BLaER1 (cell line): ENCODE data around the gene RNF113B.

Experiments
- H3K27ac ChIP-seq: shearing (Covaris generic); formaldehyde crosslinking; 2 replicates; pipeline ENCODE4 v1.8.1; 2022
- H3K27me3 ChIP-seq: shearing (Covaris generic); formaldehyde crosslinking; 2 replicates; pipeline ENCODE4 v1.8.1; 2022
- H3K36me3 ChIP-seq: shearing (Covaris generic); formaldehyde crosslinking; 2 replicates; pipeline ENCODE4 v1.8.1; 2022
- H3K4me1 ChIP-seq: shearing (Covaris generic); formaldehyde crosslinking; 2 replicates; pipeline ENCODE4 v1.8.1; 2022
- H3K4me2 ChIP-seq: shearing (Covaris generic); formaldehyde crosslinking; 2 replicates; pipeline ENCODE4 v1.8.1; 2022
- H3K4me3 ChIP-seq: shearing (Covaris generic); formaldehyde crosslinking; 2 replicates; pipeline ENCODE4 v1.8.1; 2022
- H3K9ac ChIP-seq: shearing (Covaris generic); formaldehyde crosslinking; 2 replicates; pipeline ENCODE4 v1.8.1; 2022
- H3K9me3 ChIP-seq: shearing (Covaris generic); formaldehyde crosslinking; 2 replicates; pipeline ENCODE4 v1.8.1; 2022
- H4K20me1 ChIP-seq: shearing (Covaris generic); formaldehyde crosslinking; 2 replicates; pipeline ENCODE4 v1.8.1; 2022
- Cebpa-rat ChIP-seq: shearing (Covaris generic); IDR thresholded peaks from 2 replicates; pipeline ENCODE4 v1.8.1; 2022

RNF113B gene

GRCh38 chr13:98219685-98220084 lies 42.6 kb upstream of the RNF113B start:
- Histone ChIP-seq H3K36me3 (peaks cover 30% of the 10 kb centered on the region), H3K4me2 (peak overlapping the region; percentile 47; the same call in 1 of the 2 replicates), H3K9ac (no peak overlapping the region), H3K4me3 (no peak overlapping the region), H4K20me1 (no peaks in the 10 kb centered on the region), H3K27me3 (no peaks in the 10 kb centered on the region), H3K4me1 (peaks cover 38% of the 10 kb centered on the region), H3K9me3 (no peaks in the 10 kb centered on the region), H3K27ac (no peak overlapping the region)
- no peak for TF ChIP-seq Cebpa-rat

GRCh38 chr13:98217597-98217996 lies 40.5 kb upstream of the RNF113B start:
- Histone ChIP-seq H3K4me1 (peaks cover 42% of the 10 kb centered on the region), H3K9ac (no peak overlapping the region), H3K4me3 (no peak overlapping the region), H3K36me3 (peaks cover 40% of the 10 kb centered on the region), H3K27ac (no peak overlapping the region), H3K9me3 (no peaks in the 10 kb centered on the region), H3K4me2 (no peak overlapping the region), H3K27me3 (no peaks in the 10 kb centered on the region), H4K20me1 (no peaks in the 10 kb centered on the region)
- TF ChIP-seq Cebpa-rat, result no peak

GRCh38 chr13:98216711-98217285 lies 39.7 kb upstream of the RNF113B start:
- no peak for TF ChIP-seq Cebpa-rat
- Histone ChIP-seq H4K20me1 (no peaks in the 10 kb centered on the region), H3K9ac (no peak overlapping the region), H3K36me3 (peaks cover 39% of the 10 kb centered on the region), H3K27ac (no peak overlapping the region), H3K9me3 (no peaks in the 10 kb centered on the region), H3K27me3 (no peaks in the 10 kb centered on the region), H3K4me2 (peak overlapping the region; percentile 62), H3K4me1 (peaks cover 42% of the 10 kb centered on the region), H3K4me3 (no peak overlapping the region)

GRCh38 chr13:98216135-98216565 lies 39.1 kb upstream of the RNF113B start:
- peak overlapping the region; percentile 62 for H3K4me2 ChIP-seq
- H3K4me3 ChIP-seq, result no peak overlapping the region
- no peaks in the 10 kb centered on the region for H4K20me1 ChIP-seq
- no peak overlapping the region for H3K9ac ChIP-seq
- H3K4me1 ChIP-seq, result peaks cover 39% of the 10 kb centered on the region
- peaks cover 46% of the 10 kb centered on the region for H3K36me3 ChIP-seq
- peaks cover 6% of the 10 kb centered on the region for H3K9me3 ChIP-seq
- H3K27ac ChIP-seq, result no peak overlapping the region
- TF ChIP-seq Cebpa-rat, result no peak
- no peaks in the 10 kb centered on the region for H3K27me3 ChIP-seq

GRCh38 chr13:98215508-98215907 lies 38.4 kb upstream of the RNF113B start:
- H4K20me1 ChIP-seq, result no peaks in the 10 kb centered on the region
- H3K4me3 ChIP-seq, result no peak overlapping the region
- H3K9me3 ChIP-seq, result peaks cover 13% of the 10 kb centered on the region
- no peak overlapping the region; the same call in 1 of the 2 replicates for H3K4me2 ChIP-seq
- TF ChIP-seq Cebpa-rat, result no peak
- H3K4me1 ChIP-seq, result peaks cover 33% of the 10 kb centered on the region
- no peak overlapping the region for H3K27ac ChIP-seq
- H3K9ac ChIP-seq, result no peak overlapping the region
- peaks cover 49% of the 10 kb centered on the region for H3K36me3 ChIP-seq
- H3K27me3 ChIP-seq, result no peaks in the 10 kb centered on the region

GRCh38 chr13:98214707-98215106 lies 37.6 kb upstream of the RNF113B start:
- TF ChIP-seq Cebpa-rat, result no peak
- Histone ChIP-seq H3K4me2 (no peak overlapping the region), H3K4me3 (no peak overlapping the region), H4K20me1 (no peaks in the 10 kb centered on the region), H3K4me1 (peaks cover 31% of the 10 kb centered on the region), H3K9ac (no peak overlapping the region), H3K27me3 (no peaks in the 10 kb centered on the region), H3K9me3 (peaks cover 19% of the 10 kb centered on the region), H3K27ac (no peak overlapping the region), H3K36me3 (peaks cover 49% of the 10 kb centered on the region)

GRCh38 chr13:98214008-98214643 lies 37.1 kb upstream of the RNF113B start:
- Histone ChIP-seq H3K27ac (no peak overlapping the region), H3K36me3 (peaks cover 49% of the 10 kb centered on the region), H3K27me3 (no peaks in the 10 kb centered on the region), H4K20me1 (no peaks in the 10 kb centered on the region), H3K9ac (no peak overlapping the region), H3K4me1 (peaks cover 28% of the 10 kb centered on the region), H3K4me3 (no peak overlapping the region), H3K9me3 (peaks cover 19% of the 10 kb centered on the region), H3K4me2 (no peak overlapping the region)
- no peak for TF ChIP-seq Cebpa-rat

GRCh38 chr13:98213354-98213753 lies 36.3 kb upstream of the RNF113B start:
- no peaks in the 10 kb centered on the region for H3K27me3 ChIP-seq
- H3K27ac ChIP-seq, result no peak overlapping the region
- no peak for TF ChIP-seq Cebpa-rat
- H3K9ac ChIP-seq, result no peak overlapping the region
- H3K4me2 ChIP-seq, result no peak overlapping the region
- peaks cover 49% of the 10 kb centered on the region for H3K36me3 ChIP-seq
- peaks cover 28% of the 10 kb centered on the region for H3K4me1 ChIP-seq
- H3K4me3 ChIP-seq, result no peak overlapping the region
- peaks cover 19% of the 10 kb centered on the region for H3K9me3 ChIP-seq
- H4K20me1 ChIP-seq, result no peaks in the 10 kb centered on the region

GRCh38 chr13:98212763-98213162 lies 35.7 kb upstream of the RNF113B start:
- H3K9ac ChIP-seq, result no peak overlapping the region
- H4K20me1 ChIP-seq, result no peaks in the 10 kb centered on the region
- no peak for TF ChIP-seq Cebpa-rat
- no peaks in the 10 kb centered on the region for H3K27me3 ChIP-seq
- peaks cover 44% of the 10 kb centered on the region for H3K36me3 ChIP-seq
- no peak overlapping the region for H3K4me2 ChIP-seq
- peaks cover 19% of the 10 kb centered on the region for H3K9me3 ChIP-seq
- no peak overlapping the region for H3K27ac ChIP-seq
- H3K4me3 ChIP-seq, result no peak overlapping the region
- H3K4me1 ChIP-seq, result peaks cover 28% of the 10 kb centered on the region

GRCh38 chr13:98208606-98209005 lies 31.5 kb upstream of the RNF113B start:
- no peak overlapping the region for H3K9ac ChIP-seq
- peaks cover 7% of the 10 kb centered on the region for H3K4me1 ChIP-seq
- peaks cover 30% of the 10 kb centered on the region for H3K36me3 ChIP-seq
- H3K27ac ChIP-seq, result no peak overlapping the region
- TF ChIP-seq Cebpa-rat, result no peak
- no peaks in the 10 kb centered on the region for H4K20me1 ChIP-seq
- no peaks in the 10 kb centered on the region for H3K27me3 ChIP-seq
- H3K4me2 ChIP-seq, result no peak overlapping the region
- H3K9me3 ChIP-seq, result peaks cover 48% of the 10 kb centered on the region
- H3K4me3 ChIP-seq, result no peak overlapping the region
